NT2/D1 (cell line): Measurements from ENCODE around the gene TK2.

ENCODE experiments used
- SUZ12 ChIP-seq: IDR thresholded peaks from 2 replicates; pipeline ENCODE4 v1.6.1; 2011; ENCODE audit not compliant: insufficient read length, insufficient read depth; ENCODE audit errors: extremely low read depth
- YY1 ChIP-seq: IDR thresholded peaks from 2 replicates; pipeline ENCODE4 v1.6.1; 2011; ENCODE audit not compliant: insufficient read length, insufficient read depth
- ZNF274 ChIP-seq: IDR thresholded peaks from 2 replicates; pipeline ENCODE4 v1.6.1; 2011; ENCODE audit warnings: mild to moderate bottlenecking, low read depth, low read length

DNA sequence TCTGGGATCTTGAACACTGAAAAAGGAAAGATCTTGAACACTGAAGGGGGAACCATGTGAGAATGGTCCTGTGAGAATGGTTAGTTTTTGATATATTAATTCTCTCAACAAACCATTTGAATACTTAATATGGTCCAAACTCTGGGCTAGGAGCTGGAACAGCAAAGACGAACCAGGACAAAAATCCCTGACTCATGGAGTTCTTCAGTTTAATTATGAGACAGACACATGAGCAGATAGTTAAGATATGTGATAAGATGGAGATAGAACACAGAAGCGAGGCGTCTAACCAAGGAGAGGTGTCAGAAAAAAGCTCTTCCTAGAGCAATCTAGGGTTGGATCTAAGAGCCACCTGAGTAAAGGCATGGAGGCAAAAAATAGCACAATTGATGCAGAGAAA is 4.1 kb upstream of the TK2 start:
- TF ChIP-seq YY1 (no peak), ZNF274 (no peak), SUZ12 (no peak)
